Activated CD4-positive, alpha-beta T cell treated with anti-CD3 and anti-CD28 coated beads, Interleukin-2, amount 50 U/mL, for 48 hours (primary cell): Measurements from ENCODE around the gene DCANP1.

Experiments used
- DNase-seq, 2 experiments: peaks; one replicate each; pipeline ENCODE4 v3.0.0-alpha.2; 2020

The DCANP1 gene

DNA sequence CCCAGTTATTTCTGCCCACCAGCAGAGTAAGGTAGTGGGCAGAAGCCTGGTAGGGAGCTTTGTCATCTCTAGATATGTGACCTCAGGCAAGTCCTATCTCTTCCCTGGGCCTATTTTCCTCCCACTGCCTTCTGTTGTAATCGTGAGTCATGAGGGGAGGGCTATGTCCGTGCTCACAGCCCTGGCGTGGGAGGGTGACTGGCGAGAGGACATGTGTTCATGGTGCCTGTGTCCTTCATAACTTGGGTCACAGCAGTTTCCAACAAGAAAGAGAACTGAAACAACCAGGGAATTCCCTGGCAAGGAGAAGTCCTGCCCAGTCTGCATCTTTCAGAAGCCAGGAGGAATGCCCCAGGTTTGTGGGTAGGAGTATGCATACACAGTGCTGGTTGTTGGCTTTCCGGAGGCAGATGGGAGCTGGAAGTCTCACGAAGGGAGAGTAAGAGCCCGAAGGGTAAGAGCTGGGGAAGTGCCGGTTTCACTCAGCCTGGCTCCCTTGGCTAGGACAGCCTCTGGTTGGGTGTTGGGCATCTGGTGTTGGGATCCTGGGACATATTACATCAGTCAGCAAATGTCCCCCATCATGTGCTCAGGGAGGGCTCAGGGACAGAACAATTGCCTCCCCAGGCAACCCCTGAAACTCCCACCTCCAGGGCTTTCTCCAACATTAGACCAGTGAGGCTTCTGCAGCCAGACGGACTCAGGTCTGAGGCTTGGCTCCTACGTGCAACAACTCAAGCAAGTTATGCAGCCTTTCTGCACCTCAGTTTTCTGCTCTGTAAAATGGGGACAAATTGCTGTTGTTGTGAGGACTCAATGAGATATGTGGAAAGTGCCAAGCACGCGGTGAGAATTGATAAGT lies 9.3 kb upstream of the DCANP1 start:
- no peak for DNase-seq

DNA sequence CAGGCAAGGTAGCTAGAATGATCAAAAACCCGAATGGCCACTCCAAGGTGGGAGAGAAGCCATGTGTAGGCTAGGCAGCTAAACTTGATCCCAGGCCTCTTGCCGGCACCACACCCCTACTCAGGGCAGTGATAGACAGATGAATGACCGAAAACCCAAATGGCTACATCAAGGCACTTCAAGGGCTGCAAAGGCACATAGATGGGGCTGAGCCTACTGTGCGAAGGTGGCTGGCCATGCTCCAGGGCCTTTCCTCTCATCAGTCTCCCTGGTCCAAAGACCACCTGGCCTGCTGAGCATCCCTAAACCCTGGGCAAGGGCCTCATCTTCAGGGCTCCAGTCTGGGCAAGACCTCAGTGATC lies 8.7 kb upstream of the DCANP1 start:
- no peak for DNase-seq

DNA sequence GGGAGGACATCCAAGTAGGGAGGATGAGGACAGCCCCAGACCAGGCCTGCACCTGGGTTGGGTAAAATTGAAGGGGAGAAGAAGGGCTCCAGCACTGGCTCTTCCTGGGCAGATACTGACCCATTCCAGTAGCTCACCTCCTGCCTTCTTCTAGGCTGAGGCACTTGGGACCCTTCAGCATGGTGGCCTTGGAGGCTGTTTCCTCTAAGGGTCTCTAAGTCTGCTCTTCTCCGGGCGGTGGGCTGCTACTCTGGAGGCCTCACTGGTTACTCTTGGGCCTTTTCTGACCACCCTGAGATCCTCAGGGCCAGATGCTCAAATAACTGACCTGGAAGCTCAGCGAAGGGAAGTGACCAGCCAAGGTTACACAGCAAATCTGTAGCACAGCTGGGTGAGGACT lies 7.8 kb upstream of the DCANP1 start:
- DNase-seq = no peak

DNA sequence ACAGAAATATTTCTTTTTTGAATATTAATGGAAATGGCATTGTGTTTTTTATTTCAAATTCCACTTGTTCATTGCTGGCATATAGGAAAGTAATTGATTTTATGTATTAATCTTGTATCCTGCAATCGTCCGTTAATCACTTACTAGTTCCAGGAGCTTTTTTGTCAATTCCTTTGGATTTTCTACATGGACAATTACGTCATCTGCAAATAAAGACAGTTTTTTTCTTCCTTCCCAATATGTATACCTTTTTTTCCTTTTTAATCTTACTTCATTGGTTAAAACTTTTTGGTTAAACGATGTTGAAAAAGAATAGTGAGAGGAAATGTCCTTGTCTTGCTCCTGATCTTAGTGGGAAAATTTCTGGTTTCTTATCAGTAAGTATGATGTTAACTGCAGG lies 6.5 kb upstream of the DCANP1 start:
- DNase-seq = no peak

DNA sequence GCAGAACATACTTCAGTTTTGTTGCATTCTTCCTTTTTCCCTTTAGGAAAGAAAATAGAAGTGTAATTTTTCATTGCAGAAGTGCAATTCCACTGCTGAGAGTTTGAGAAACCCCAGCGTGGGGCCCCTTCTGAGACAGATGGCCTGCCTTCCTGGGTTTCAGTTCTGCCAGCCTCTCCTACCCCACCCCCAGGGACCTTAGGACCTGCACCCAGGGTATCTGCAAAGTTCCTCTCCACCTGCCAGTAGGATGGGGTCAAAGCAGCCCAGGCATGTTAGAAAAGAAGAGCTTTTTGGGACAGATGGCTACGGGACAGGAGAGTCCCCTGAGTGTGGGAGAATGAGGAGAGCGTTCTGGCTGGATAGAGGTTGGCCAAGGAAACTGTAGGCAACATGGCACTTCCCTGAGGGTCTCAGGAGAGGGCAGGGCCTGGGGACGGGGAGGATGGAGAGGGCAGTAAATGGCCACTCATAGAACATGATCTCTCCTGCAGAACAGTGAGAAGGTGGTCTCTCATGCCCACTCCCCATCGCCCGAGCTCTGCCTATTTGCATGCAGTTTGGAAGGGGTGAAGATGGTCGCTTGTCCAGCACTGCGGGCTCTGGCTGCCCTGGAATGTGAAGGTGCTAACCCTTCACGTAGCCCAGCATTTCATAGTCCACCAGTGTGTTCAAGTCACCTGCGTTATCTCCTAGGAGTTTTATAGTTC lies 5.3 kb upstream of the DCANP1 start, which contains the start of gene TIFAB:
TIFAB (minus strand) TSS at position 31 of the 710 bp plus-strand sequence. CDS start 2,412 bp downstream, outside the sequence.
- DNase-seq = no peak

DNA sequence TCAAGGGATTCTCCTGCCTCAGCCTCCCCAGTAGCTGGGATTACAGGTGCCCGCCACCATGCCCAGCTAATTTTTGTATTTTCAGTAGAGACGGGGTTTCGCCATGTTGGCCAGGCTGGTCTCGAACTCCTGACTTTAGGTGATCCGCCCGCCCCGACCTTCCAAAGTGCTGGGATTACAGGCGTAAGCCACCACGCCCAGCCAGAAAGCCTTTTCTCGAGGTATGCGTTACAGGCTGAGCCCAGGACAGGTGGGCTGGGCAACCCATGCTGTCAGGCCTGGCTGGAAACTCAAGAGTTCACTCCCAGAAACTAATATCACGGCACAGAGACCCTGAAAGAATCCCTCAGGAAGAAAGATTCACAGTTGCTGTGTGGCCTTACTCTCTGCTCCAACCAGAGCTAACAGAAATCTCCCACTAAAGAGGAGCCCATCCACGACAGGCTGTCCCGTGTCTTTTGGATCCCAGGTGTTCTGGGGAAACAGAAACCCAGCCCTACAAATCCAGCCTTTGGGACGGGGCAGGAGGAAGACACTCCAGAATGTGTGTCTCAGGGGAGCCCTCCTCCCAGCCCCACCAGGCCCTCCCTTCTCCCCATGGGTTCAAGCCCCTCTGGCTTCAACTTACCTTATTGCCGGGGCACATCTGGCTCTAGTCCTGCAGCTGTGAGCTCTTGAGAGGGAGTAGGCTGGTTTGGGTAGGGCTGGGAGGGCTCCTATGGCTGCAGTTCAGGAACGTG lies 4.6 kb upstream of the DCANP1 start:
- DNase-seq = no peak

DNA sequence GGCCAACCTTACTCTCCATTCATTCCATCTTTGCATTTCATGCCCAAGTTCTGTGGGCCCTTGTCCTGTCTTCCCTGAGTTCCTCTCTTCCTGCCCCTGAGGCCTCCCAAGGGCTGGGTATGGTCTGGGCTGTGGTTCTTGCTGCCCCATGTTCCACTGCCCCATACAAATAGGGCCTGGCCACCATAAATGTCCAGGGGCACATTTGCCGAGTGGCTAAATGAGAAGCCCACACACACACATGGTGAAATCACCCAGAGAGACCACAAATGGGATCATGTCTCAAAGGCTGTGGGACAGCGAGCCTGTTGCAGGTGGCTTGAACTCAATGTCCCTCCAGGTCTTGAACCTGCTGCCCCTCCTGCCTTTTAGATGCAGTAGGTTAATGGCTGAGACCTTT lies 3.8 kb upstream of the DCANP1 start:
- DNase-seq = no peak

DNA sequence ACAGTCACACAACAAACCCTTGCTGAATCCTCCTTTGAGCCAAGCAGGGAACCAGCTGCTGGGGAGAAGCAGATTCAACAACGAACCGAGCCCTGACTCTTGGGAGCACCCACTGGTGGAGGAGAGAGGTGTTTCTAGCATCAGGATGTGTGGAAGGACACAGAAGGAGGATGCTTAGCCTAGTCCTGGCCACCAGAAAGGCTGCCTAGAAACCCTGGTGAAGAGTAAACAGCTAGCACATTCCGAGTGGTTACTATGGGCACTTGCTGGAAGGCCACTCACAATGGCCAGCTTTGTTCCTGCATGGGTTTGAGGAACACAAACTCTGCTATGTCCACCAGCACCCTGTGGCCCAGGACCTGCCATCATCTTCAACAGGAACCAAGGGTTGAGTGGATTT lies 3.2 kb upstream of the DCANP1 start:
- DNase-seq = no peak

DNA sequence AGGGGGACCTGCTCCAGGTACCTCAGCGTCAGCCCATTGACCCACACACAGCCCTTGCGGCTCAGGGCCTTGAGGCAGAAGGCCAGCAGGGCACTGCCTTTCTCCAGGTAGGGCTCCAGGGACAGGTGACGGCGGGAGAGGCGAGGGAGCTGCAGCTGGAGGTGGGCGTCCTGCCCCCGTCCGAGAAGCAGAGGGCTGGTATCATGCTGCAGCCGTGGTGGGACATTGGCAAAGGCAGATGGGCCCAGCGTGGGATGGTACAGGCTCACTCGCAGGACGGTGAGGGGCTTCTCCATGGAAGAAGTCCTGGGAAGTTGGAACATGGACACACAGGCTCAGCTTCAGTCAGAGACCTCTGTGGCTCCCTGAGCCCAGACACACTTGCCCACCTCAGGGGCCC lies 2.5 kb upstream of the DCANP1 start:
- DNase-seq = no peak

DNA sequence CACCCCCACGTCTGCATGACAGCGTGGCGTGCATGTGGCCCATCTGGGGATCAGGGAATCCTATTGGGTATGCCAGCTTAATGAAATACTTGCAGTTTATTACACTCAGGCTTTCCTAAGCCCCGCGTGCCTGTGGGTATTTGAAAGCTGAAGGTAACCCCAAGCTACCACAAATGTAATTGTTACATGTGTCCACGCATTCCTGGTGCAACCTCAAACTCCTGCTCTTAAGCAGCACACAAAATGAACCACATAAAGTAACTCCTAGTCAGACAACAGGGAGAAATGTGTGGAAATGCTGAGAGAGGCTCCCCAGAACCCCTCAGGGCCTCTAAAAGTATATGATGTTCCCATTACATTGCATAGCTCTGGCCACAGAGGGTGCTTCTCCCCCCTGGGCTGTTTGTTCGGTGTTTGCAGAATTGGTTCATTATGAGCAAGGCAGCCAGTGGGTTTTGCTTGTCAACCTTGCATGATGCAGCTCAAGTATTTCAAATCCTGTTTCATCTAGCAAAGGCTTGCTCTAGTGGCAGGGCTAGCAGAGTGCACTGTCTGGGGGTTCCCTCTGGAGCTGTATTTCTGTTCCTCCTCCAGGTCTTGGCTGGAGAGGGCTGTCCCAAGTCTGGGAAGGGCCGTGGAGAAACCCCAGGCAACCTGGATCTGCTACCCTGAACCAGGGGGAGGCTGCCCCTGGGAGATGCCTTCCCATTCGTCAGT lies 1.8 kb upstream of the DCANP1 start:
- no peak for DNase-seq

DNA sequence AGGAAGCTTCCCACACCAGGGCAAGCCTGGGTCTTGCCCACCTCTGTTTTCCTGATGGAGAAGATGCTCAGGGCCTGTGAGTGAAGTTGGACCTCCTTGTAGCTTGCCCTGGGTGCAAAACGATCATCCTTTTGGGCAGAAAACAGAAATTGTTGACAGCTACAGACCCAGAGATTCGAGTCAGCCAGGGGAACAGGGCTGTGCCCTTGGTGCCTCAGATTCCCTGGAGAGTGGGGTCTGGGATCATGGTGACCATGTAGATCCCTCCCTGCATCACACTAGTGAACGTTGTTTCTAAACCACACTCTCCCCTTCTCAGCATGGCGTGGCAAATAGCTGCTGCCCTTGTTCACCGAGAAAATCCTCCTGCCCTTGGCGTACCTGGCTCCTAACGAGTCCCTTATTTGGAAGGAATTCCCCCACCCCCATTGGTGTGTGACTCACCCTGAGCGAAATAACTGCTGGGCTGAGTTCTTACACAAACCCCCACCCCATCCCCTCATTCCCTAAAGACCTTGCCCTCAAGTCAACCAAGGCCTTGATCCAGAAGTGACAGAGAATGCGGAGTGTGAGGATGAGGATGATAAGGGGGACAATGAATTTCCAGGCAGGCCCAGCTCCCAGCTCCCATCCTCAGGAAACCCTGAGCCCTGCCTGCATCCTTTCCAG lies 1.1 kb upstream of the DCANP1 start:
- no peak for DNase-seq

DNA sequence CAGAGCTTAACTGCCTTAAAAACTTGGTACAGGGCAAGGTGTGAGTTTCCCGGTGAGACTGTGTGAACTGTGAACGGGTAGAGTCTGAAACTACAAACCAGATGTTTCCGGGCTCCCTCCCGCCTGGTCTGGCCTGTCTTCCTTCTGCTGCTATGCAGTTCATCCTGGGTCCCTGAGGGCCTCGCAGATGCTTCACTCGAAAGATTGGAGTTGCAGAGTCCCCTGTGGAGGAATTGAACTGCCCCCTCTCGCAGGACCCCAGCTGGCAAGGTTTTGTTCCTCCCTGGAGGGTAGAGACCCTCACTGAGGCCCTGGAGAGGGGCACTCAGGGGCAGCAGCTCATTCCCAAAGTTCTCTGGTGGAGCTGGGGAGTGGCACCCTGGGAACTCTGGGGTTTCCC lies 533 bp downstream of the DCANP1 start:
- no peak for DNase-seq

DNA sequence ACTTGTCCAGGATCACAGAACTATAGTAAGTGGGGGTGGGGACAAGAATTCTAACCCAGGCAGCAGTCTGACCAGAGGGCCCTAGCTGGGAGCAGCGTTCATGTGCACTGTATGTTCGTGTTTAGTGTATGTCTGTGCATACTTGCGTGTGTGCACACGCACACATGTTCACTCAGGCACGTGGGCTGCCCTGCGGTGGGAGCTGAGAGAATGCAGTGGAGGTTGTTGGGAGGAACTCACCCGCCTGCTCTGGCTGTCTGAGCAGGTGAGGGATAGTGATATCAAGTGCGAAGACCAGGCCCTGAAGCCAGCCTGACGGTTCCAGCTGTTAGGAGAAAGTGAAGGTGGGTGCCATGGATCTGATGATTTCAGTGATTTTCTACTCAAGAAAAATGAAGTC lies 942 bp downstream of the DCANP1 start:
- DNase-seq = no peak

DNA sequence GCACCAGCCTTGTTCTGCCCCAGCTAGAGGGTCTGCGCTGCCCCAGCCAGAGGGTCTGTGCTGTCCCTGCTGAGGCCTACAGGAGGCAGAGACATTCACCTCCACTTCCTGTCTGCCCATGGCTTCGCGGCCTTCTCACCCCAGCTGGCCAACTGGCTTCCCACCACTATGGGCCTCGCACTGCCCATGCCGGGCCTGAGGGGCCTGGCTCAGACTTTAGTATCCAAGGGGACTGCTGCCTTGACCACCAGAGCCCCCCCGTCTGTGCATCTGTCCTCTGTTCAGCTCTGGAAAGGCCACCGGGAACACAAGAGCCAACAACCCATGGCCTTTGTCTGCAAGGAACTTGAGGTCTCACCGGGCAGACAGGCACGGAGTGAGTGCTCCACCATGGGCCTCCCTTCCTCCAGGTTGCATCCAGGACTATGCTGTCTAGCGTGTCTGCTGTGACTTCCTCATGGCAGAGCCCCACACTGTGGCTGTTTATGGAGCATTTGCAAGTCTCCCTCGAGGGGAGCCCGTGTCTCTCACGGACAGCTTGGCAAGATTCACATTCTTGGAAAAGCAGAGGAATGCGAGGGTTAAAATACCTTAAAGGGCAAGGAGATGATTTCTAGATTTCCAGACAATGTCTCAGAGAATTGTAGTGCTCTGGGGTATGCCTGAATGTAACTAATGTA lies 1.7 kb downstream of the DCANP1 start:
- no peak for DNase-seq

DNA sequence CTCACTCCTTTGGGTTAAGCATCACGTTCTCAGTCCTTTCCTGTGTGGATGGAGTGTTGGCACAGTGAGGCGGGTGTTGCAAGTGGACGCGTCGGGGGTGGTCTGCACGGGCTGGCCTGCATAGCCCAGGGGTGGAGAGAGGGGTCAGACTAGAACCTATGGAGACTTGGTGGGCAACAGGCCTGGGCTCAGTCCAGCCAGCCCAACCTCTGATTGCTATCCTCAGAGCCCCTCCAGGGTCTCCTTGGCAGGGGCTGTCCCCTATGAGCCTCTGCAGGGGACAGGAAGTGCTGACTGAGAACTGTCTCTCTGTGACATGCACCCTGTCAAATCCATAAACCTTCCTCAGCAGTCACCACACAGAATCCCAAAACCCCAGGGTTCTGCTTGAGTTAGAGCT lies 2.3 kb downstream of the DCANP1 start:
- no peak for DNase-seq

DNA sequence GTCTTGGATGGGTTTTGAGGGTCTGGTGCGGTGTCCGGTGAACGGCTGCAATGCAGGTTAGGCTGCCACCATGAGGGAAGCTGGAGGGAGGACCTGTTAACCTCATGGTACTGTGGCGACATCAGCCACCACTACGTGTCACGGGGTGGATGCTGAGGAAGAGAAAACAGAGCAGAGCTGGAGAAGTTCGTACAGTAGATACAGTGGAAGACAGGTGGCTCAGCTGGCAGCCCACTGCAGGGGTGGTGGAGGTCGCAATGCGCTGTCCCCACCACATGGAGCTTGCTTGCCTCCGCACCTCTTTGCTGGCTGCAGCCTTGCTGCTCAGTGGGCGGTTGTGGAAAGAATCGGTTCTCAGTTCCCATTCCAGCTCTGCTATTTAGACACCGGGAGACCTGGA lies 2.8 kb downstream of the DCANP1 start:
- no peak for DNase-seq

DNA sequence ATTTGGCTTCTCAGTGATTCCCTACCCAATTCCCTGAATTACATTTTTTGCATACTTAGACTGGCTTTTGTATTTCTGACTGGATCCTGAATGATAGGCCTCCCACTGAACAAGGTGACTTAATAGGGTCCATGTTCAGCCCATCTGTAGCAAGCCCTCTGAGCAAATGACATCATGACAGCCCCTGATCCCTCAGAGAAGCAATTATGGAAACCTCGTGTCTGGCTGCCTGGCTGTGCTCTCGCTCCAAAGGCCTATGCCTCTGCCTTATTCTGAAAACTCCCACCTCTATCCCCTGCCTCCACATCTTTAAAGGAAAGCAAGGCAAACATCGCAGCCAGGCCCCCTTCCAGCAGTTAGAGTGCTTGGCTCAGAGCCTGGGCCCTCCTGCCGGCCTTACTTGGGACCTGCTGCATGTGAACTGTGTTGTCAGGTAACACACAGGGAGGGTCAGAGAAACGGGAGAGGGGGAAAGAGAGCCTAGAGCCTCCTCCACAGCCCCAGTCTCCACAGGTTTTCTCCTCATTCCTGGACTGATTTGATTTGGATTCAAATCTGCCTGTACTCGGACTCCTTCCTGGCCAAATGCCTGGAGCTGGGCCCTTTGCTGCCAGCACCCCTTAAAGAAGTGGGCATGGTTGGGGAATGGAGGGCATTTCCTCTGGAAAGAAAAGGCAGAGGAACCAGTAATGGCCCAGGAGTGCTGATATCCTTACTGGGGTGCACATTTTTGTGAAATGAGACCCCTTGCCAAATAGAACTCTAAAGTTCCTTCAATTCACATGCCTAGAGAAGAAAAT lies 3.8 kb downstream of the DCANP1 start:
- DNase-seq = no peak

DNA sequence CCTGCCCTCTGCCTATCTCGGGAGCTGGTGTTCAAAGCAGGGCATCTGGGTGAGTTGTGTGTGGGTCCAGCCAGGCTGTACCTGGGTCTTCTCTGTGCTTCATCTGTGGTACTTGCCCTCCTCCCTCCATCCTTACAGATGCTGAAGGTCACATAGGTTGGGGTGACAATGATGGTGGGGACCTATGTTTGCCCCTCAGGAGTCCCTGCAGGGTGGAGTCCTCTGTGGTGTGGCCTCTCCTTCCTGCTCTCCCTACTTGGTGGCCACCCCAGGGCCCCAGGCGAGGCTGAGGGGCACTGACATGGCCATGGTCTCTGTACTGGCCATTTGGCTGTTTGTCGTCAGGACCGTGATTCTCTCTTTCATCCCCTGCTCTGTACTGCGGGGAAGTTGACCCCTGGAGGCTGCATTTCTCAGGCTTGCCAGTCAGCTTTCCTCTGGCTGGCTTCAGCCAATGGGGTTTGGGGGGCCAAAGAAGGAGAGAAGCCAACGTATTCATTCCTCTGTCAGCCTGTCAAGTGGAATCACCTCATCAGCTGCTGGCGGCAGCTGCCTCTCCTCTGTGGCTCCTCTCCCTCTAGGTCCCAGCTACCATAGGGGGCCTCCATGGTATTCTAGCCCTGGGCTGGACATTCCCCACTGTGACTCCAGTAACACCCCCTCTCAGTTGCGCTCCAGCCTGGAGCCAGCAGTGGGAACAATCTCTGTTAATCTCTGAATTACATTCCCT lies 4.6 kb downstream of the DCANP1 start:
- DNase-seq = no peak

DNA sequence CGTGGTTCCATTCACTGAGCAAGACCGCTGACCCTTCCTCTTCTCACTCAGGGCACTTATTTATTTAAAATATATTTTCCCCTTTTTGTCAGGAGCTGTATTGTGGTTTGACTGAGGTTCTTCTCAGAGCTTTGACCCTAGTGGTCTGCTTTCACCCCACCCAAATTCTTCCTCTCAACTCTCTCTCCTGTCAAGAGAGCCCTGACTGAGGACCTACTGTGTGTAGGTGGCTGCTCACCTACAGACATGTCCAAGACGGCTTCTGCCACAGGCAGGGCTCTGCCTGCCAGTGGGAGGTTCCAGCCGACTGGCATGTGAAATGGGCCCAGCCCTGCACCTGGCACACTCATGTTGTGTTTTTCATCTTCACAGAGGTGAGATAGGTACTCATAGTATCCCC lies 5.2 kb downstream of the DCANP1 start:
- DNase-seq = no peak

DNA sequence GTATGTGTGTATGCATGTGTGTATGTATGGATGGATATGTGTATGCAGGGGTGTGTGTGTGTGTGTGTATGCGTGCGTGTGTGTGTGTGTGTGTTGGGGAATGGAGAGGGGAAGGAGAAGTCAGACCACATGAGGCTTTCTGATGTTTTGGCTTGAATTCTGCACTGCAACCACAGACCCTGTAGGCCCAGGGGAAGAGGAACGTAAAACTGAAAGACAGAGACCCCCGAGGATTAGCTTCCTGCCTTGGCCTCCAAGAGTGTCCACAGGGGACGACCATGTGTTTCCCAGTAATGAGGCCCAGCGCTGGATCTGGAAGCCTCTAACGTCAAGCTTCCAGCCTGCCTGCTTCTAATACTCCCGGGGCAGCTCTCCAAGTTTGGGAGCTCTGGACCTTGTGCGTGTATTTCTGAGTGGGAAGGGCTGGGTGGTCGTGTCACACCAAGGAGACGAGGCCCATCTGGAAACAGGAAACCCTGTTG lies 5.8 kb downstream of the DCANP1 start:
- DNase-seq = no peak
